Measurements from ENCODE around the gene HIVEP1. TPM values are rescaled to one million over a fixed set of nuclear protein-coding genes. Genes with fewer than 3 reads are reported as not detected.

HIVEP1 gene
- total and polyA plus RNA-seq, 2 of the 8 experiments (the other 6 are each of a cell fraction or from before 2014, with no cell fraction given) = 22.6 to 23.1 TPM

- no peak overlapping the region for H2BK5ac ChIP-seq (ENCODE audit: low read depth, low read length)
- no peak for TF ChIP-seq MAX (IDR thresholded peaks at IDR 0.05)
- no peak for TF ChIP-seq CBX5 (IDR thresholded peaks at IDR 0.05; ENCODE audit: low read depth, low read length)
- no peak for TF ChIP-seq TBP (IDR thresholded peaks at IDR 0.05; ENCODE audit: low read depth, low read length)
- TF ChIP-seq ATF2 (IDR thresholded peaks at IDR 0.05; ENCODE audit: low read length) = no peak
- TF ChIP-seq FOSL1 (IDR thresholded peaks at IDR 0.05; ENCODE audit: insufficient read depth, low read depth, low read length) = no peak
Measured at GRCh38 chr6:11999246-11999645, 12.9 kb upstream of the HIVEP1 start.

More at GRCh38 chr6:11999246-11999645, 12.9 kb upstream of the HIVEP1 start:
- Histone ChIP-seq H3K9me3 (ENCODE audit: insufficient read depth in 2 of 2, low read depth in 1 of 2, low read length in 1 of 2) (no peaks in the 10 kb centered on the region), H3K56ac (replicated peaks; ENCODE audit: insufficient read length, low read depth, low read length) (no peak overlapping the region), H3K27me3 (replicated peaks in 1 of 4; ENCODE audit: control insufficient read depth in 3 of 4, extremely low read depth in 1 of 4, insufficient read depth in 3 of 4, low read length in 3 of 4) (0 out of 7 replicates have a peak, but pooled peaks cover 0 to 2% (median 0%) of the 10 kb centered on the region in 4 experiments), H3K4me3 (ENCODE audit: extremely low read depth in 1 of 4, insufficient read depth in 2 of 4, low read depth in 3 of 4, low read length in 4 of 4) (no peak overlapping the region), H3K79me2 (ENCODE audit: control insufficient read depth in 1 of 2, insufficient read depth in 2 of 2, low read length in 2 of 2) (no peaks in the 10 kb centered on the region), H4K20me1 (replicated peaks in 1 of 2; ENCODE audit: control insufficient read depth in 1 of 2, insufficient read depth in 2 of 2, low read length in 2 of 2) (no peaks in the 10 kb centered on the region), H3K36me3 (ENCODE audit: control insufficient read depth in 2 of 4, insufficient read depth in 4 of 4, low read length in 3 of 4) (no peaks in the 10 kb centered on the region), H4K5ac (ENCODE audit: insufficient read length, low read depth, low read length) (no peak overlapping the region), H3K18ac (ENCODE audit: extremely low read depth, low read length) (no peak overlapping the region), H4K8ac (ENCODE audit: extremely low read depth, insufficient read depth, low read length) (no peak overlapping the region), H3K79me1 (ENCODE audit: low read depth, low read length) (no peaks in the 10 kb centered on the region), H2BK20ac (ENCODE audit: low read length) (no peak overlapping the region), H2BK120ac (replicated peaks; ENCODE audit: low read depth, low read length) (no peak overlapping the region), H4K91ac (replicated peaks; ENCODE audit: insufficient read length, low read length) (no peak overlapping the region), H2BK15ac (ENCODE audit: low read length) (no peak overlapping the region), H3K14ac (ENCODE audit: insufficient read length) (no peak overlapping the region), H3K23me2 (ENCODE audit: low read depth, low read length) (no peaks in the 10 kb centered on the region), H3K4me2 (ENCODE audit: insufficient read depth in 1 of 2, low read depth in 2 of 2, low read length in 2 of 2) (no peak overlapping the region), H2AFZ (ENCODE audit: low read length) (no peak overlapping the region), H2AK5ac (ENCODE audit: low read depth, low read length) (no peak overlapping the region), H3K23ac (ENCODE audit: insufficient read length) (no peak overlapping the region), H3K27ac (ENCODE audit: low read depth, low read length) (no peak overlapping the region), H3K9ac (replicated peaks in 1 of 4; ENCODE audit: extremely low read depth in 1 of 4, low read depth in 3 of 4, low read length in 3 of 4) (no peak overlapping the region), H3K4ac (replicated peaks; ENCODE audit: insufficient read length, low read depth, low read length) (no peak overlapping the region), H3K4me1 (replicated peaks in 1 of 4; ENCODE audit: control insufficient read depth in 3 of 4, insufficient read depth in 4 of 4, low read length in 3 of 4) (no peaks in the 10 kb centered on the region), H2BK12ac (ENCODE audit: low read depth, low read length) (no peak overlapping the region)
- 96% methylated on average over 5 of the region's 5 CpGs; no CpG with 5 or more reads in 1 of the 2 experiments for WGBS, 2 experiments (ENCODE audit: extremely low coverage in 1 of 2, insufficient coverage in 1 of 2, insufficient read length in 1 of 2, insufficient replicate concordance in 2 of 2, low coverage in 1 of 2, low lambda C conversion rate in 2 of 2, missing lambda C conversion rate in 1 of 2)
- ChIA-PET POLR2A (ENCODE audit: partially characterized antibody) (no interaction called here), CTCF (ENCODE audit: partially characterized antibody) (no interaction called here)
- no peak for FAIRE-seq
- DNase-seq (ENCODE audit: low read depth in 1 of 2, low spot score in 2 of 2) = no peak
